Hepatocyte (in vitro differentiated cells): ENCODE measurements around the gene IGF2BP3.

Experiments used
- CTCF ChIP-seq: fragments of 200-600 bp; sonication (generic); IDR thresholded peaks from 2 replicates; pipeline ENCODE4 v1.5.1; 2016; ENCODE audit warnings: antibody characterized with exemption, mild to moderate bottlenecking; ENCODE audit not compliant: poor library complexity
- EZH2 ChIP-seq: fragments of 200-600 bp; sonication (generic); IDR thresholded peaks from 2 replicates; pipeline ENCODE4 v1.6.1; 2016; ENCODE audit warnings: antibody characterized with exemption, mild to moderate bottlenecking, borderline replicate concordance

GRCh38 chr7:23372611-23373010 is 97.7 kb downstream of the IGF2BP3 start:
- TF ChIP-seq CTCF: no peak
- TF ChIP-seq EZH2: no peak
